Left ventricle myocardium inferior (tissue), 1 donor: ENCODE measurements around the gene PRDM16. TPM values are rescaled to one million over a fixed set of nuclear protein-coding genes. Genes with fewer than 3 reads are reported as not detected.

ENCODE experiments used
- DNase-seq: peaks from one replicate; pipeline ENCODE4 v3.0.0-alpha.2; 2020
- H3K27ac ChIP-seq: fragments of 200-600 bp; replicated peaks from 2 replicates; pipeline ENCODE4 v1.8.0; 2021
- H3K27me3 ChIP-seq: fragments of 200-600 bp; 2 replicates; pipeline ENCODE4 v1.8.0; 2021; ENCODE audit warnings: low read depth
- H3K36me3 ChIP-seq: fragments of 200-600 bp; 2 replicates; pipeline ENCODE4 v1.8.0; 2021
- H3K4me1 ChIP-seq: fragments of 200-600 bp; 2 replicates; pipeline ENCODE4 v1.8.0; 2021
- H3K4me3 ChIP-seq: fragments of 200-600 bp; 2 replicates; pipeline ENCODE4 v1.8.0; 2021; ENCODE audit warnings: mild to moderate bottlenecking, moderate library complexity
- H3K9me3 ChIP-seq: fragments of 200-600 bp; replicated peaks from 2 replicates; pipeline ENCODE4 v1.8.0; 2021
- CTCF ChIP-seq: fragments of 200-600 bp; IDR thresholded peaks from 2 replicates; pipeline ENCODE4 v1.8.0; 2021; ENCODE audit warnings: antibody characterized with exemption, mild to moderate bottlenecking, borderline replicate concordance
- intact Hi-C: fragments of 100-400 bp; cut with micrococcal nuclease; formaldehyde crosslinking; loops from one replicate; pipeline ENCODE4 v1.11.0; 2022
- total RNA-seq: library from RNA; stranded (reverse); fragmentation: NEBNext Ultra II Directional; extraction: Animal tissue kit (Norgen Biotek cat#: 25700); gene quantifications from one replicate; pipeline ENCODE4 v1.2.1, GENCODE V29; 2021
- donor health status: DM: no; HTN: yes; CAD: no; lungs with severe emphysema.

The PRDM16 gene
- total RNA-seq, 1 donor from 2014 or later = 16.6 TPM

GRCh38 chr1:3245768-3246167 lies 176.8 kb downstream of the PRDM16 start:
- no peak for DNase-seq
- intact Hi-C loops = no loop called here
- Histone ChIP-seq H3K4me1 (peaks cover 10% of the 10 kb centered on the region), H3K27me3 (peaks cover 61% of the 10 kb centered on the region), H3K27ac (no peak overlapping the region), H3K9me3 (no peaks in the 10 kb centered on the region), H3K4me3 (no peak overlapping the region), H3K36me3 (no peaks in the 10 kb centered on the region)
- TF ChIP-seq CTCF = no peak

GRCh38 chr1:3246251-3246650 lies 177.2 kb downstream of the PRDM16 start:
- no peak for TF ChIP-seq CTCF
- Histone ChIP-seq H3K4me1 (peaks cover 14% of the 10 kb centered on the region), H3K27ac (no peak overlapping the region), H3K4me3 (no peak overlapping the region), H3K27me3 (peaks cover 58% of the 10 kb centered on the region), H3K36me3 (no peaks in the 10 kb centered on the region), H3K9me3 (no peaks in the 10 kb centered on the region)
- no peak for DNase-seq
- intact Hi-C loops = no loop called here

- peaks cover 18% of the 10 kb centered on the region for H3K4me1 ChIP-seq
- no peak overlapping the region for H3K4me3 ChIP-seq
- peaks cover 49% of the 10 kb centered on the region for H3K27me3 ChIP-seq
- no peak overlapping the region for H3K27ac ChIP-seq
- no peaks in the 10 kb centered on the region for H3K36me3 ChIP-seq
- DNase-seq = no peak
- no peak for TF ChIP-seq CTCF
- intact Hi-C loops = no loop called here
- H3K9me3 ChIP-seq = no peaks in the 10 kb centered on the region
These were observed 178.6 kb downstream of the PRDM16 start for GRCh38 chr1:3247521-3248121.

GRCh38 chr1:3248155-3249141 lies 179.4 kb downstream of the PRDM16 start:
- Histone ChIP-seq H3K27ac (no peak overlapping the region), H3K9me3 (no peaks in the 10 kb centered on the region), H3K36me3 (no peaks in the 10 kb centered on the region), H3K4me1 (peaks cover 18% of the 10 kb centered on the region), H3K27me3 (peaks cover 49% of the 10 kb centered on the region), H3K4me3 (no peak overlapping the region)
- no peak for DNase-seq
- intact Hi-C loops = no loop called here
- no peak for TF ChIP-seq CTCF

GRCh38 chr1:3249231-3249630 lies 180.2 kb downstream of the PRDM16 start:
- Histone ChIP-seq H3K27me3 (peaks cover 49% of the 10 kb centered on the region), H3K9me3 (no peaks in the 10 kb centered on the region), H3K4me3 (no peak overlapping the region), H3K27ac (no peak overlapping the region), H3K4me1 (peaks cover 18% of the 10 kb centered on the region), H3K36me3 (no peaks in the 10 kb centered on the region)
- intact Hi-C loops = no loop called here
- no peak for DNase-seq
- no peak for TF ChIP-seq CTCF
